ENCODE results near the gene TMEM184B. TPM values are rescaled to one million over a fixed set of nuclear protein-coding genes. Genes with fewer than 3 reads are reported as not detected.

The TMEM184B gene
- total and polyA plus RNA-seq, 4 donors = 7.5 to 12.6 (median 9.9) TPM

- 95% methylated on average over 25 of the region's 25 CpGs for WGBS
- Histone ChIP-seq H3K9ac (ENCODE audit: low read depth in 1 of 2, low read length in 2 of 2) (no peak overlapping the region), H3K9me3 (ENCODE audit: control insufficient read depth in 4 of 4, low read length in 3 of 4) (no peaks in the 10 kb centered on the region), H3K27ac (ENCODE audit: low read depth in 1 of 2, low read length in 2 of 2) (no peak overlapping the region), H3K36me3 (ENCODE audit: control insufficient read depth in 4 of 4, insufficient read depth in 3 of 4, low read depth in 1 of 4, low read length in 3 of 4) (peaks cover 0 to 11% (median 5%) of the 10 kb centered on the region in 4 donors), H3K27me3 (ENCODE audit: control insufficient read depth in 4 of 4, insufficient read depth in 4 of 4, low read length in 3 of 4) (no peaks in the 10 kb centered on the region), H3K4me3 (ENCODE audit: low read depth in 1 of 3, low read length in 3 of 3) (no peak overlapping the region), H3K4me1 (ENCODE audit: control insufficient read depth in 4 of 4, insufficient read depth in 4 of 4, low read length in 3 of 4) (peaks cover 0 to 1% (median 0%) of the 10 kb centered on the region in 4 donors)
- no peak for TF ChIP-seq SP1 (IDR thresholded peaks at IDR 0.05)
- no peak for DNase-seq (ENCODE audit: low spot score)
These were observed 22.8 kb downstream of the TMEM184B start for GRCh38 chr22:38249803-38250642.

GRCh38 chr22:38249301-38249700, 23.5 kb downstream of the TMEM184B start:
- H3K9ac ChIP-seq (ENCODE audit: low read depth in 1 of 2, low read length in 2 of 2) = no peak overlapping the region
- no peak overlapping the region for H3K27ac ChIP-seq (ENCODE audit: low read depth in 1 of 2, low read length in 2 of 2)
- no peak for DNase-seq (ENCODE audit: low spot score)
- WGBS = 93% methylated on average over 3 of the region's 3 CpGs
- H3K9me3 ChIP-seq (ENCODE audit: control insufficient read depth in 4 of 4, low read length in 3 of 4) = no peaks in the 10 kb centered on the region
- peaks cover 0 to 1% (median 0%) of the 10 kb centered on the region in 4 donors for H3K4me1 ChIP-seq (ENCODE audit: control insufficient read depth in 4 of 4, insufficient read depth in 4 of 4, low read length in 3 of 4)
- no peaks in the 10 kb centered on the region for H3K27me3 ChIP-seq (ENCODE audit: control insufficient read depth in 4 of 4, insufficient read depth in 4 of 4, low read length in 3 of 4)
- no peak for TF ChIP-seq CTCF (IDR thresholded peaks at IDR 0.05; ENCODE audit: low read depth, low read length, missing input control)
- TF ChIP-seq YY1 (IDR thresholded peaks at IDR 0.05) = no peak
- no peak for TF ChIP-seq HNF4A (conservative IDR thresholded peaks at IDR 0.05)
- TF ChIP-seq REST (IDR thresholded peaks at IDR 0.05) = no peak
- TF ChIP-seq JUND (IDR thresholded peaks at IDR 0.05) = no peak
- no peak for TF ChIP-seq SP1 (IDR thresholded peaks at IDR 0.05)
- no peak for TF ChIP-seq EGR1 (IDR thresholded peaks at IDR 0.05; ENCODE audit: low read depth in 2 of 2)
- no peak for TF ChIP-seq RAD21 (IDR thresholded peaks at IDR 0.05)
- TF ChIP-seq FOXA1 (IDR thresholded peaks at IDR 0.05) = no peak
- TF ChIP-seq HNF4G (IDR thresholded peaks at IDR 0.05) = no peak
- no peak for TF ChIP-seq FOXA2 (IDR thresholded peaks at IDR 0.05)
- TF ChIP-seq ZBTB33 (IDR thresholded peaks at IDR 0.05) = no peak
- no peak for TF ChIP-seq TAF1 (conservative IDR thresholded peaks at IDR 0.05)
- TF ChIP-seq NR2F2 (IDR thresholded peaks at IDR 0.05) = no peak
- no peak for TF ChIP-seq ATF3 (IDR thresholded peaks at IDR 0.05)
- TF ChIP-seq MAX (IDR thresholded peaks at IDR 0.05) = no peak
- TF ChIP-seq RXRA (IDR thresholded peaks at IDR 0.05) = no peak
- no peak for TF ChIP-seq GABPA (IDR thresholded peaks at IDR 0.05 in 1 of 2, conservative IDR thresholded peaks at IDR 0.05 in 1 of 2)
- H3K36me3 ChIP-seq (ENCODE audit: control insufficient read depth in 4 of 4, insufficient read depth in 3 of 4, low read depth in 1 of 4, low read length in 3 of 4) = peaks cover 0 to 16% (median 5%) of the 10 kb centered on the region in 4 donors
- no peak overlapping the region for H3K4me3 ChIP-seq (ENCODE audit: low read depth in 1 of 3, low read length in 3 of 3)

Data from liver (tissue), 9 donors.